ENCODE results near the gene BOC. TPM values are rescaled to one million over a fixed set of nuclear protein-coding genes. Genes with fewer than 3 reads are reported as not detected.
A peak's percentile ranks its signal among the peaks of the same experiment; 100 is the strongest.

BOC gene
- total RNA-seq, 2 donors from 2014 or later, result 51.6 to 86.8 TPM

DNA sequence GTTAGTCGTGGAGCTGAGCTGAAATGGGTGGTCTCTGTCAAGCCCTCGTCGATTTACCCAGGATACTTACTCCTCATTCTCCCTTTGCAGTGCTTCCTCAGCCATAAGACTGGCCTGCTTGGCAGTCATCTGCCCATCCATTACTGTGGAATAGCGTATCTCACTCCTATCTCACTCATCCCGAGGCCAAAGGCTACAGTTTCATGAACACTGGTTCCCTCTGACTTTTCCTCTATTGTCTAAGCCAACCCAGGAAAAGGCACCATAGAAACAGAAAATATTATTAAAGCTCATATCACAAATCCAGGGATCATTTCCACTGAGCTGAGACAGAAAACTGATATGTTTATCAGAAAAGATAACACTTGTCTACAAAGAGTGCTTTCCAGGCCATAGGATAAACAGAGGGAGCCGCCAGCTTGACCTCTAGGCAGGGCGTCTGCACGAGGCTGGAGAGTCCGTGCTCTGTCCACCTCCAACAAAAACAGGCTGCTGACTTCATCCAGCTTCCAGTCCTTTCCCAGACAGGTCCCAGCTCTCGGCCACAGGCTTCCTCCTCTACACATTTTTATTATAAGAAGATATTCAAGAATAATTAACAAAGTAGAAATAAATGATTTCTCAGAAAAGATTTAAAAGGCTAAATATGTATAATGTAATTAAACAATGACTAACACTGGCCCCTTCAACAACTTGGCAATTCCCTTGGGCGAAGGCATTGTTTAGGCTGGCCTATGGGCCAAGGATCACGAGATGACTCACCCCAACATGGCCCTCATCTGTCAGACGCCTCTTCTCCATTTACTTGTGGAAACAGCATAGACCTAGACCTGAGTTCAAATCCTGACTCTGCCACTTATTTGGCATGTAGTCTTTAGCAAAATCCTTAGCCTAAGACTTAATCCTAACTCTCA is 27.4 kb upstream of the BOC start:
- DNase-seq (ENCODE audit: low spot score), result no peak
- intact Hi-C loops (cut with DNase I), result no loop called here

DNA sequence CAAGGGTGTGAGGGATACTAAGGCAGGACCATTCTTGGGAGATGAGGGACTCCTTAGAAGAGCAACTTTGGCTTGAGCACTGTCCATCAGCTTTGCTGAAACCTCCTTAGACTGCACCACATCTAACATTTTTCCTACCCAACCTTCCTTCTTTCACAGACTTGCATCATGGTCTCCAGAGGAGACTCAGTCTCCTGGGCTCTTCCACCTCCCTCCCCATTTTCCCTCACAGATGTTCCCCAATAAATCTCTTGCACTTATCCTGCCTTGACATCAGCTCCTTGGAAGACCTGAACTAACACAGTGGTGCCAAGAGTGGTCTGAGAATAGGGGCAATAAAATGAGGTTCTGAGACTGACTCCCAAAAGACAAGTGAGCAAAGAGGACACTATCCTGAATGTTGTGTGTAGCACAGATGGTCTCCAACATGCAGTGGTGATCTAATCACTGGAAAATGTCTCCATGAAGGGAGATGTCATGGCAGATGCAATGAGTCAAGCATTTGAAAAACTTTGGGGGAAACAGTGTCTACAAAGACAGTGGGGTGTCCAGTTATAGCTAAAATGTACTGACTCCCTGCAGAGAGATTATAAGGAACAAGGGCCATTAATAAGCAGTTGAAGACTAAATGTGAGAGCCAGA is 26.0 kb upstream of the BOC start:
- intact Hi-C loops (cut with DNase I), result no loop called here
- DNase-seq (ENCODE audit: low spot score), result no peak

DNA sequence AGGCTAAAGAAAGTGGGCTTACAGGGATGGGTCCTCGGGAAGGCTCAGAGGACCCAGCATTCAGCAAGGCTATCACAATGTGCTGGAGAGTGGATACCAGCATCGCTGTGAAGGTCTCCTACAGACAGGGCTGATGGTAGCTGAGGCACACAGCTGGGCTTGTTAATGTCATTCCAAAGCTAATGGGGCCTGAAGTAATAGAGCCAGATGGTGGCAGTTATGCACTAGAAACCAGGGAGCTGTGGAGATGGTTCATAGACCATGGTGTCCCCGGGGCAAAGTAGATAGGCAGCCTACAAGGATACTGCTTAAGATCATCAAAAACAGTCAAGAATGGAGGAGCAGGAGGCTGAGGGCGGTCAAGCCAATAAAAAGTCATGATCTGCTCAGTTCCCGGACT is 24.8 kb upstream of the BOC start:
- DNase-seq (ENCODE audit: low spot score), result no peak
- intact Hi-C loops (cut with DNase I), result no loop called here

GRCh38 chr3:113193288-113193687 is 18.1 kb upstream of the BOC start:
- intact Hi-C loops (cut with DNase I), result no loop called here
- DNase-seq (ENCODE audit: low spot score), result no peak

GRCh38 chr3:113193719-113194118 is 17.6 kb upstream of the BOC start:
- intact Hi-C loops (cut with DNase I), result no loop called here
- DNase-seq (ENCODE audit: low spot score), result no peak

DNA sequence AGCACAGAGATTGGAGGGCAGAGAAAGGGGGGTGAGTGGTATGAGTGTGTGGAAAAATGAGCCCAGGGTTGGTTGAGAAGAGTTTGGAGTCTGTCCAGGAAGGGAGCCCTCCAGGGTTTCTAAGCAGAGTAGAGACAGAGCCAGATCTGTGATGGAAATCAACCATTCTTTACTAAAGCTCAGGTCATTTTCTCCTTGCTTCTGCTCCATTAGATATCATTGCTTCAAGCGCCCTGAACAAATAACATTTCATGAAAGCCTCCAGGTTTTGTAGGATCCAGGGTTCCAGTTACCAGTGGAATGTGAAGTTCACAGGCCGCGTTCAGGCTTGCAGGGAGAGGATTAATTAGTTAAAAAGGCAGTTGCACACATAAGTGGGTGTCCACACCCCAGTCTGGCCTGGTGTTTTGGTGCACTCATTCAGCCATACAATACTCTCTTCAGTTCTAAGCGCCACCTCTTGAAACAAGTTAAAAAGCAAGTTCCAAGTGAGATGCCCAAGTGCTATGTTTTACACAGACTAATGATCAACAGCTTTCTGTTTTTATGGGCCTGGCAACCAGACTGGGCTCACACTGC is 16.4 kb upstream of the BOC start:
- DNase-seq (ENCODE audit: low spot score), result no peak
- intact Hi-C loops (cut with DNase I), result no loop called here

DNA sequence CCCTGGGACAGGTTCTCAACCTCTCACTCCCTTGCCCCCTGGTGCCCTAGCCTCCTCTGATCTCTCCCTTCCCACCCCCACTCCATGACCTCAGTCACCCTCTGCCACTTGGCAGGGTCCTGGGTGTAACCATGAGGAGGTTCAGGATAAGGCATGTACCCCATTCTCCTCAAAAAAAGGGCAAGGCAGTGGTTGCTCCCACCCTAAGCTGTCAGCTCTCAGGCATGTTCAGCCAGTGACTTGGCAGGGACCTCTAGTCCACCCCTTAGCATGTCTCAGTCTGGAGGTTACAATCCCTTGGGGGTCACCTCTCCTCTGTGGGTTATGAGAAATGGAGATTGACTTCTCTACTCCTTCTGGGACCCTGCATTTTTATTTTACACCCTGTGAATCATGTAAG is 11.0 kb upstream of the BOC start:
- no peak for DNase-seq (ENCODE audit: low spot score)
- intact Hi-C loops (cut with DNase I), result no loop called here

- intact Hi-C loops (cut with DNase I), result no loop called here
- DNase-seq (ENCODE audit: low spot score), result no peak
These were observed 10.4 kb upstream of the BOC start for GRCh38 chr3:113200946-113201345.

GRCh38 chr3:113204371-113204770 is 7.0 kb upstream of the BOC start:
- DNase-seq (ENCODE audit: low spot score), result no peak
- intact Hi-C loops (cut with DNase I), result no loop called here

- no peak for DNase-seq (ENCODE audit: low spot score)
- intact Hi-C loops (cut with DNase I), result no loop called here
These were observed 5.9 kb upstream of the BOC start for GRCh38 chr3:113205481-113205880.

GRCh38 chr3:113210604-113211329 is 590 bp upstream of the BOC start:
- intact Hi-C loops (cut with DNase I), result loop anchor here in 1 of 2 donors (5.0 to 10.0 kb wide), 3 partner anchors 42 to 156 kb away; no protein-coding TSS in a partner anchor
- DNase-seq (ENCODE audit: low spot score), result no peak

DNA sequence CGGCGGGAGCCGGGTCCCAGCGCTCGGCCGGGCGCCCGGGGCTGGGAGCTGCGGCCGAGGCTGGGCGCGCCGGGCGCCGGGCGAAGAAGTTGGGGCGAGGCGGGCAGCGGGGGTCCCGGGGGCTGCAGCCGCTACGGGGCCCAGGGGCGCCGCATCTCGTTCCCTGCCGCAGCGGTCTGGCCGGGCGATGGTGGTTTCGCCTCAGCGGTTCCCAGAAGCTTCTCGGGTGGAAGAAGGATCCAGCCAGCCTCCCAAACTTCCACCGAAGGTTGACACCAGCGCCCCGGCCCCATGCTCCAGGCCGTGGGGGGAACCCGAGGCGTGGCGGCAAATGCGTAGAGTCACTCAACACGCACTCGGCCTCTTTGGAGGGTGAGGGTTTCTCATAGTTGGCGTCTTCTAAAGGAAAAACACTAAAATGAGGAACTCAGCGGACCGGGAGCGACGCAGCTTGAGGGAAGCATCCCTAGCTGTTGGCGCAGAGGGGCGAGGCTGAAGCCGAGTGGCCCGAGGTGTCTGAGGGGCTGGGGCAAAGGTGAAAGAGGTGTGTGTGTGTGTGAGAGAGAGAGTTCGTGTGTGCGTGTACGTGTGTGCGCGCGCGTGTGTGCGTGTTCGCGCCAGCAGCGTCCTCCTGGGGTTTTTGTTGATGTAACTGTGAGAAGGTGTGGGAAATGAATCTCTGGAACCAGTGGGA is 940 bp downstream of the BOC start:
- intact Hi-C loops (cut with DNase I), result loop anchor here in 1 of 2 donors (5.0 to 10.0 kb wide), 3 partner anchors 40 to 157 kb away; no protein-coding TSS in a partner anchor
- DNase-seq (ENCODE audit: low spot score), result peak; percentile 85

- no peak for DNase-seq (ENCODE audit: low spot score)
- intact Hi-C loops (cut with DNase I), result loop anchor here in 1 of 2 donors (5.0 to 10.0 kb wide), 3 partner anchors 39 to 158 kb away; no protein-coding TSS in a partner anchor
These were observed 1.6 kb downstream of the BOC start for GRCh38 chr3:113212844-113213375.

DNA sequence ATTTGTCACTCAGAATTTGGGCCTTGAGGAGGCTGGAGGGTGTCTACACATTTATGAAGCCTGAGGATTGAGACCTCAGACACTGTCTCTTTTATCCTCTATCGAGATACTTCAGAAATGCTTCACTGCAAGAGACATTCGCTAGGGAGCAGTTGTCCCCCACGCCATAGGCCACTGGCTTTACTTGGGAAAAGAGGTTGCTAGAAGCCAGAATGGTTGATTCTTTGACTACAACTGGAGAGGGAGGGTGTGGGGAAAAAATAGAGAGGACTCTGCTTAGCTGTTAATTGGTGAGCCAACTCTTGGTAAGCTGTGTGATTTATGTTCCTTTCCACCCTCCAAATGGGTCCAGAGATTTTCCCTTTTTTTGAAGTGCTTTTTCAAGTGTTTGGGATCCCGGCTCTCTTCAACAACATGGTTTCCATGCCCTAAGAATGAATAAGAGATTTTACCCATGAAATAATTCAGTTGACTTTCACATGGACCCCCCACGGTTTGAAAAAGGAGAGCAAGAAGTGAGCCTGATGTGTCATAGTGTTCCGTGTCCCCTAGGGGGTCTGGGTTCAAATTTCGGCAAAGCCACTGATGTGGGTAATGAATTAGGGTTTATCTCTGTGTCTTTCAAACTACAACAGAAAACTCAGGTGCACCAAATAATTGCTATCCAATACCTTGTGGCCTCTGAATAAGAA is 2.7 kb downstream of the BOC start:
- intact Hi-C loops (cut with DNase I), result loop anchor here in 1 of 2 donors (5.0 to 10.0 kb wide), 3 partner anchors 38 to 159 kb away; no protein-coding TSS in a partner anchor
- DNase-seq (ENCODE audit: low spot score), result no peak

DNA sequence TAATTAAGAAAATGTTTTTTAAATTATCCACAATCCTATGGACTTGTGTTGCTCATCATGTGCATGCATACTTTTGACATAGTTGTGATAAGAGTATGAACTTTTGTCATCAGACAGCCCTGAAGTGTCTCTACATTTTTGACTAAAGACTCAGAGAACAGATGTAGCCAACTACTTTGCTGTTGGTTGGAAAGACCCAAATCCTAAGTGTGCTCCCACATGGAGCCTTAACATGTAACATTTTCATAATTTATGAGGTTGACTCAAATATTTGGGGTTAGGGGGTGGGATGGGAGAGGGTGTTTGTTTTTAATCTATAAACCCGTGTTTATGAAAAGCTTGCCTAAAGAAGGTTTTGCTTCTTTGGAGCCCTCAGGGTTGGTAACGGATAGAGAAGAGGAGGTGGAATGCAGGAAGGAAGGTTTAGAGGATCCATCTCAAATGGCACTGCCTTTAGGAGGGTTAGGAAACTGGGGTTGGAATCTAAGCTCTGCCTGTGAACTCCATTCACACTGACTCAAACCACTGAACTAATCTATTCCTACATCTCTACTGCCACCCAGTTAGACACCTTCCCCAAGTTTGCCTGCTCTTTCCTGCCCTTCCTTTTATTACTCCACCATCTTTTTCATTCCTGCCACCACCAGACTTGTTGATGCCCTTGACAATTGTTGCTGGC is 3.7 kb downstream of the BOC start:
- no peak for DNase-seq (ENCODE audit: low spot score)
- intact Hi-C loops (cut with DNase I), result loop anchor here in 1 of 2 donors (5.0 to 10.0 kb wide), 3 partner anchors 37 to 160 kb away; no protein-coding TSS in a partner anchor

- no peak for DNase-seq (ENCODE audit: low spot score)
- intact Hi-C loops (cut with DNase I), result loop anchor here in 1 of 2 donors (10.0 kb wide), 2 partner anchors 62 to 162 kb away; no protein-coding TSS in a partner anchor
These were observed 5.0 kb downstream of the BOC start for GRCh38 chr3:113216393-113216792.

DNA sequence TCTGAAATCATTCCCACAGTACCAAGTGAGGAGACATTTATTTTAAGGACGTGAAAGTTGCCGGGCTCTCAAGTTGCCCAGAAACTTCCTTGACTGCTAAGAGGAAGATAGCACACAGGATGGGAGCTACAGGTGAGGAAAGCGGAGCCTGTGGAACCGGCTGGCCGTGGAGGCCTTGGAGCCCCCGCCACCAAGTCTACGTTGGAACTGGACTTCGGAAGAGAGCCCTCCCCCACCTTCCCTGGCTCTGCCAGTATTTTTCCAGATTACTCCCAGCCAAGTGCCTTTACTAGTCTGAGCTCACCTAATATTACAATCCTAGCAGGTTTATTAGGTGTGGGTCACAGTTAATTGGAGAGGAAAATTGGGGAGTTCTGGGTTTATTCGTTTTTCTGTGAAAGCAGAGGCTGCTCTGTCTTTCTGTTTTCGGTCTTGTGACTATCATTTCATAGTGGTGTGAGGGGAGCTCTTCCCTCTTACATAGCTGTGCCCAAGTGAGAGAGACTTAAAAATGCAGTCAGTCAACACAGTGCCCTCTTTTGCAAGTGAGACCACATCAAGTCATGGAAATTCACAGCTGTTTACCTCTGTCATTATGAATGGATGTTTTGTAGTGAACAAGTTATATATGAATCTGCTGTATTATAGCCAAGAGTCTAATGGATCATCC is 6.8 kb downstream of the BOC start:
- intact Hi-C loops (cut with DNase I), result loop anchor here in 1 of 2 donors (10.0 kb wide), 2 partner anchors 63 to 163 kb away; no protein-coding TSS in a partner anchor
- no peak for DNase-seq (ENCODE audit: low spot score)

Data from posterior vena cava (tissue), 2 donors.